SK-N-SH (cell line): ENCODE results near the gene FCHSD2.

Experiments
- CTCF ChIP-seq: fragments of 200-600 bp; sonication (generic); IDR thresholded peaks from 2 replicates; pipeline ENCODE4 v1.6.1; 2017; ENCODE audit warnings: antibody characterized with exemption, mild to moderate bottlenecking, moderate library complexity
- ELF1 ChIP-seq: IDR thresholded peaks from 2 replicates; pipeline ENCODE4 v1.4.0; 2012
- EP300 ChIP-seq, 2 experiments: IDR thresholded peaks; 2 replicates each; pipeline versions ENCODE4 v1.4.0 to v1.6.1; 2012; ENCODE audit warnings: borderline replicate concordance in 1 of 2, low read depth in 1 of 2, low read length in 1 of 2
- POLR2AphosphoS5 ChIP-seq: IDR thresholded peaks from 2 replicates; pipeline ENCODE4 v1.6.1; 2012; ENCODE audit warnings: low read depth, low read length
- RAD21 ChIP-seq: IDR thresholded peaks from 2 replicates; pipeline ENCODE4 v1.6.1; 2012; ENCODE audit warnings: mild to moderate bottlenecking, low read length
- RFX5 ChIP-seq: IDR thresholded peaks from 2 replicates; pipeline ENCODE4 v1.6.1; 2012; ENCODE audit warnings: mild to moderate bottlenecking, improper control_type of control experiment, low read length
- USF1 ChIP-seq: IDR thresholded peaks from 2 replicates; pipeline ENCODE4 v1.4.0; 2012; ENCODE audit warnings: low read depth, borderline replicate concordance
- TF ChIP-seq, protein P1 (sequence below): IDR thresholded peaks from 2 replicates; pipeline ENCODE4 v1.6.1; 2012; ENCODE audit warnings: mild to moderate bottlenecking, low read depth, low read length, moderate library complexity

- TF ChIP-seq CTCF: no peak
- TF ChIP-seq RAD21: no peak
- no peak for TF ChIP-seq POLR2AphosphoS5
- TF ChIP-seq ELF1: no peak
- no peak for TF ChIP-seq USF1
- no peak for TF ChIP-seq EP300 (IDR thresholded peaks at IDR 0.05; ENCODE audit: borderline replicate concordance in 1 of 2, low read depth in 1 of 2, low read length in 1 of 2)
- TF ChIP-seq, protein P1, sequence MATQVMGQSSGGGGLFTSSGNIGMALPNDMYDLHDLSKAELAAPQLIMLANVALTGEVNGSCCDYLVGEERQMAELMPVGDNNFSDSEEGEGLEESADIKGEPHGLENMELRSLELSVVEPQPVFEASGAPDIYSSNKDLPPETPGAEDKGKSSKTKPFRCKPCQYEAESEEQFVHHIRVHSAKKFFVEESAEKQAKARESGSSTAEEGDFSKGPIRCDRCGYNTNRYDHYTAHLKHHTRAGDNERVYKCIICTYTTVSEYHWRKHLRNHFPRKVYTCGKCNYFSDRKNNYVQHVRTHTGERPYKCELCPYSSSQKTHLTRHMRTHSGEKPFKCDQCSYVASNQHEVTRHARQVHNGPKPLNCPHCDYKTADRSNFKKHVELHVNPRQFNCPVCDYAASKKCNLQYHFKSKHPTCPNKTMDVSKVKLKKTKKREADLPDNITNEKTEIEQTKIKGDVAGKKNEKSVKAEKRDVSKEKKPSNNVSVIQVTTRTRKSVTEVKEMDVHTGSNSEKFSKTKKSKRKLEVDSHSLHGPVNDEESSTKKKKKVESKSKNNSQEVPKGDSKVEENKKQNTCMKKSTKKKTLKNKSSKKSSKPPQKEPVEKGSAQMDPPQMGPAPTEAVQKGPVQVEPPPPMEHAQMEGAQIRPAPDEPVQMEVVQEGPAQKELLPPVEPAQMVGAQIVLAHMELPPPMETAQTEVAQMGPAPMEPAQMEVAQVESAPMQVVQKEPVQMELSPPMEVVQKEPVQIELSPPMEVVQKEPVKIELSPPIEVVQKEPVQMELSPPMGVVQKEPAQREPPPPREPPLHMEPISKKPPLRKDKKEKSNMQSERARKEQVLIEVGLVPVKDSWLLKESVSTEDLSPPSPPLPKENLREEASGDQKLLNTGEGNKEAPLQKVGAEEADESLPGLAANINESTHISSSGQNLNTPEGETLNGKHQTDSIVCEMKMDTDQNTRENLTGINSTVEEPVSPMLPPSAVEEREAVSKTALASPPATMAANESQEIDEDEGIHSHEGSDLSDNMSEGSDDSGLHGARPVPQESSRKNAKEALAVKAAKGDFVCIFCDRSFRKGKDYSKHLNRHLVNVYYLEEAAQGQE: no peak
- no peak for TF ChIP-seq RFX5
These were observed 29.5 kb upstream of the FCHSD2 start for GRCh38 chr11:73171436-73172161.
